OCI-LY1 (cell line): ENCODE measurements around the gene PDK2.
A peak's percentile ranks its signal among the peaks of the same experiment; 100 is the strongest.

Experiments used
- H2AFZ ChIP-seq: fragments of 200-600 bp; sonication (generic), shearing (Covaris generic); 2 replicates; pipeline ENCODE4 v1.6.0; 2014; ENCODE audit warnings: antibody characterized with exemption, mild to moderate bottlenecking, low read length
- H3F3A ChIP-seq: fragments of 200-600 bp; sonication (generic), shearing (Covaris generic); 2 replicates; pipeline ENCODE4 v1.6.0; 2014; ENCODE audit warnings: mild to moderate bottlenecking, antibody characterized with exemption, low read length, moderate library complexity; ENCODE audit not compliant: insufficient read depth
- H3K27ac ChIP-seq: fragments of 200-600 bp; sonication (generic); 2 replicates; pipeline ENCODE4 v1.5.1; 2014; ENCODE audit warnings: low read length, mixed run types, mild to moderate bottlenecking, low read depth; ENCODE audit not compliant: poor library complexity, severe bottlenecking
- H3K27me3 ChIP-seq: fragments of 200-600 bp; sonication (generic); 2 replicates; pipeline ENCODE4 v1.6.0; 2014; ENCODE audit warnings: antibody characterized with exemption, mild to moderate bottlenecking, low read length, moderate library complexity; ENCODE audit not compliant: insufficient read depth
- H3K36me3 ChIP-seq: fragments of 200-600 bp; sonication (generic); 2 replicates; pipeline ENCODE4 v1.6.1; 2014; ENCODE audit warnings: mild to moderate bottlenecking, antibody characterized with exemption, low read length, moderate library complexity, mixed read lengths; ENCODE audit not compliant: insufficient read depth
- H3K4me1 ChIP-seq: fragments of 200-600 bp; sonication (generic); 2 replicates; pipeline ENCODE4 v1.5.1; 2014; ENCODE audit warnings: mild to moderate bottlenecking, low read length, moderate library complexity; ENCODE audit not compliant: insufficient read depth, severe bottlenecking
- H3K4me2 ChIP-seq: fragments of 200-600 bp; sonication (generic), shearing (Covaris generic); 2 replicates; pipeline ENCODE4 v1.6.1; 2014; ENCODE audit warnings: low read length
- H3K4me3 ChIP-seq: fragments of 200-600 bp; sonication (generic); 2 replicates; pipeline ENCODE4 v1.5.1; 2014; ENCODE audit warnings: low read length, low read depth, mild to moderate bottlenecking, mixed read lengths; ENCODE audit not compliant: poor library complexity, severe bottlenecking
- H3K79me2 ChIP-seq: fragments of 200-600 bp; shearing (Covaris generic); 2 replicates; pipeline ENCODE4 v1.6.1; 2016; ENCODE audit warnings: mixed run types, low read length, mixed read lengths; ENCODE audit not compliant: insufficient read depth
- H3K9ac ChIP-seq: fragments of 200-600 bp; sonication (generic), shearing (Covaris generic); 2 replicates; pipeline ENCODE4 v1.6.1; 2014; ENCODE audit warnings: mild to moderate bottlenecking, low read length, mixed read lengths
- H3K9me2 ChIP-seq: fragments of 200-600 bp; sonication (generic), shearing (Covaris generic); 2 replicates; pipeline ENCODE4 v1.6.1; 2014; ENCODE audit warnings: low read depth, mild to moderate bottlenecking, low read length, mixed read lengths
- H3K9me3 ChIP-seq: fragments of 200-600 bp; shearing (Covaris generic); 2 replicates; pipeline ENCODE4 v1.6.1; 2014; ENCODE audit warnings: low read length, mixed read lengths
- H4K20me1 ChIP-seq: fragments of 200-600 bp; sonication (generic), shearing (Covaris generic); 2 replicates; pipeline ENCODE4 v1.6.0; 2016; ENCODE audit warnings: mild to moderate bottlenecking, low read length; ENCODE audit not compliant: insufficient read depth
- CTCF ChIP-seq: fragments of 200-600 bp; sonication (generic), shearing (Covaris generic); IDR thresholded peaks from 2 replicates; pipeline ENCODE4 v1.5.1; 2017; ENCODE audit warnings: mild to moderate bottlenecking, antibody characterized with exemption, low read length, moderate library complexity, mixed read lengths
- EZH2 ChIP-seq: fragments of 200-600 bp; sonication (generic), shearing (Covaris generic); IDR thresholded peaks from 2 replicates; pipeline ENCODE4 v1.8.0; 2017; ENCODE audit warnings: borderline replicate concordance, mixed run types, mild to moderate bottlenecking, antibody characterized with exemption, low read length, moderate library complexity, mixed read lengths

PDK2 gene

DNA sequence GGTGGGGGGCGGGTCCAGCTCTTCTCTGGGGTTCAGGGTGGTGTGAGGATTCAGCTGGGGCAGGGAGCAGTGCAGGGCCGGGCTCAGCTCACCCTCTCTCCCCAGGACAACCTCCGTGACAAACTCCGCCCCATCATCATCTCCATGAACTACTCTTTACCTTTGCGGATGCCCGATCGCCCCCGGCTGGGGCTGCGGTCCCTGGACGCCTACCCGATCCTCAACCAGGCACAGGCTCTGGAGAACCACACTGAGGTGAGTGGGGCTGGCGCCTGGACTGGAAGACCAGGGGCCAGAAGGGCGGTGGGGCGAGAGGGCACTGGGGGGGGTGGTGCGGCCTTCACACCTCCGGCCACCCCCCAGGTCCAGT lies 18.9 kb upstream of the PDK2 start:
- Histone ChIP-seq H3F3A (no peaks in the 10 kb centered on the region), H3K4me2 (no peak overlapping the region), H3K36me3 (no peaks in the 10 kb centered on the region), H3K79me2 (no peaks in the 10 kb centered on the region), H3K4me1 (peaks cover 19% of the 10 kb centered on the region), H3K9me2 (no peaks in the 10 kb centered on the region), H4K20me1 (no peaks in the 10 kb centered on the region), H3K27me3 (no peaks in the 10 kb centered on the region), H3K4me3 (no peak overlapping the region), H2AFZ (no peak overlapping the region), H3K9ac (no peak overlapping the region), H3K9me3 (no peaks in the 10 kb centered on the region), H3K27ac (no peak overlapping the region)
- TF ChIP-seq CTCF: no peak
- TF ChIP-seq EZH2: no peak

DNA sequence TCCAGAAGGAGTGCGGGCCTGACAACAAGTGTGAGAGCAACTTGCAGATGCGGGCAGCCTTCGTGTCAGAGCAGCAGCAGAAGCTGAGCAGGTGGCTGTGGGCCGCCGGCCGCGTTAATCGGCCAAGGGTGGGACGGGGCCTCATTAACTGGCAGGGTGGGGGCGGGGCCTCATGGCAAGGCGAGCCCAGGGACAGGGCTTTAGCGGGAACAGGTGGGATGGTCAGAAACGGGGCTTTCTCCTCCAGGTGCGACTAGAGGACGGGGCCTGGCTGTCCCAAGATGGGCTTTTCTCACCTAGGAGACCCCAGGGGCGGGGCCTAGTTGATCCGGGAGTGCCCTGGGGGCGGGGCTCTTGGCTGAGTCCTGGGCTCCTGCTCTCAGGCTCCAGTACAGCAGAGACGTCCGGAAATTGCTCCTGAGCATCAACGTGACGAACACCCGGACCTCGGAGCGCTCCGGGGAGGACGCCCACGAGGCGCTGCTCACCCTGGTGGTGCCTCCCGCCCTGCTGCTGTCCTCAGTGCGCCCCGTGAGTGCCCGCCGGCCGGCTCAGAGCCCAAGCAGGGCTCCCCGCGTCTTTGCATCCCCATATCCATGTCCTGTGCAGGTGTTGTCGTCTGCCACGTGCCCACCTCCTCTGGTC lies 18.4 kb upstream of the PDK2 start:
- H3K27ac ChIP-seq: no peak overlapping the region
- no peaks in the 10 kb centered on the region for H3K79me2 ChIP-seq
- TF ChIP-seq CTCF: no peak
- TF ChIP-seq EZH2: no peak
- H3K4me1 ChIP-seq: peaks cover 22% of the 10 kb centered on the region
- H3F3A ChIP-seq: no peaks in the 10 kb centered on the region
- peak overlapping the region; percentile 47; the same call in 1 of the 2 replicates for H3K4me2 ChIP-seq
- H3K36me3 ChIP-seq: no peaks in the 10 kb centered on the region
- H3K4me3 ChIP-seq: no peak overlapping the region
- H4K20me1 ChIP-seq: no peaks in the 10 kb centered on the region
- H3K9me3 ChIP-seq: no peaks in the 10 kb centered on the region
- H3K9me2 ChIP-seq: no peaks in the 10 kb centered on the region
- H2AFZ ChIP-seq: no peak overlapping the region
- no peak overlapping the region for H3K9ac ChIP-seq
- no peaks in the 10 kb centered on the region for H3K27me3 ChIP-seq

DNA sequence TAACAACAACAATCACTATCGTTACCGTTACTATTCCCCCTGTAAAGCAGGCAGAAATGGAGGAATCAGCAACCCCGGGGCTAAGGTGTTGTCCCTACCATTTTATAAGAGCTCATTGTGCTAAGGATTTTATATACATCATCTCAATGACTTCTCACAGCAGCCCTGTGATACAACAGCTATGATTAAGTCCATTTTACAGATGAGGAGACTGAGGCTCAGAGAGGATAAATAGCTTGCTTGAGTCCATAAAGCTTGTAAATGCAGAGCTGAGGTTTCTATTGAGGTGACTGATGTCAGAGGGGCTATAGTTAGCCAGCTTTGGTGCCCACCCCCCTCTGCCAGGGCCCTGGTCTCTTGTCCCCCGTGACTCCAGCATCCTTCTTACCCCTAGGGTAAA lies 16.7 kb upstream of the PDK2 start:
- H3K9me3 ChIP-seq: no peaks in the 10 kb centered on the region
- H3K27me3 ChIP-seq: no peaks in the 10 kb centered on the region
- H3K36me3 ChIP-seq: no peaks in the 10 kb centered on the region
- no peak overlapping the region for H3K4me3 ChIP-seq
- no peaks in the 10 kb centered on the region for H3K79me2 ChIP-seq
- no peak overlapping the region for H3K9ac ChIP-seq
- H3K4me2 ChIP-seq: no peak overlapping the region
- no peaks in the 10 kb centered on the region for H3F3A ChIP-seq
- TF ChIP-seq EZH2 (no peak), CTCF (no peak)
- no peak overlapping the region for H2AFZ ChIP-seq
- no peak overlapping the region for H3K27ac ChIP-seq
- no peaks in the 10 kb centered on the region for H4K20me1 ChIP-seq
- H3K4me1 ChIP-seq: peaks cover 22% of the 10 kb centered on the region
- no peaks in the 10 kb centered on the region for H3K9me2 ChIP-seq
